ENCODE results near the gene GLTP.

The GLTP gene

DNA sequence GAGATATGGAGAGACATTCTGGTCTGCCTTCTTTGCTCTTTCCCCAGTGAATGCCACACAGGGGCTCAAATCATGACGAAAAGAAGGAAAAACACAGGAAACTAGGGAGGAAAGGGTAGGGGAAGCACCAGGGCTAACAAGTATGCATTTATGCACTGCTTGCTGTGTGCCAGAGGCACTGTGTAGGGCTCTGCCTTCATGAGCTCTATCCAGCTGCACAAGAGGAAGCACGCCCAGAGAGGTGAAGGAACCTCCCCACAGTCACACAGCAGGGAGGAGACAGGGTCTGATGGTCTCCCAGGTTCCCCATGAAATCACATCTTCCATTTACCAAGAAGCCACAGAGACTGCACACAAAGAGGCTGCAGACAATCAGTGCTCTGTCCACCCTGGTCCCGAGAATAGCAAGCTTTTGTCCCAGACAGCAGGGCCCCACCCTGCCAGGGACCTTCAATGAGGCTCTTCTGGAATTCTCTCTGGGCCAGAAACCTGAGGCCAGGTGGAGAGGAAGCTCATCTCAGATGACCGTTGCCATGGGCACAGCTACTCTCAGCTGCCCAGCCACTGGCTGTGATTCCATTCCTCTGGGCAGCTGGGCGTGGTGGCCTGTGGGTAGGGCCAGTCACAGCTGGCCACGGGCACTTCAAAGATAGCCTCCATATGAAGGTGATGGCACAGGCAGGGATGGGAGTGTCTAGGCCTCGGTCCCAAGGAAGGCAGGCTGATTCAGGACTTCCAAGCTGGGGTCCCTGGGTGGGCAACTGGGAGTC lies 39.9 kb downstream of the GLTP start:
- DNase-seq, result no peak

- DNase-seq, result no peak
Measured at GRCh38 chr12:109839444-109839843, 40.9 kb downstream of the GLTP start.

- DNase-seq, result no peak
Measured at GRCh38 chr12:109836916-109837315, 43.4 kb downstream of the GLTP start.

DNA sequence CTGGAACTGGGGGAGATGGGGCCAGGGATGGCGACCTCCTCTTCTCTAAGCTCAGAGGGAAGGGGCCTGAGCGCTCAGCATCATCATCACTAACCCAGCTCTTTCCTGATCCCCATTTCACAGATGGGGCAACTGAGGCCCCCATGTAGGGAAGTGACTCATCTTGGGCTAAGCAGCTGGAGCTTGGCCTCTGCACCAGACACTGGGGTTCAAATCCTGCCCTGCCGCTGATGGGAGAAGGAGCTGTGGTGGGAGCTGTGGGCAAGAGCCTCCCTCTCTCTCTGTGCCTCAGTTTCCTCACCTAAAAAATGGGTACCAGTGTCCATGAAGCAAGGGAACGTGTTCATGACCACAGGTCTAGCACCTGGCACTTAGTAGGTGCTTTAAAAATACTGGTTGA lies 44.5 kb downstream of the GLTP start:
- no peak for DNase-seq

GRCh38 chr12:109833307-109834189 lies 46.8 kb downstream of the GLTP start, which contains the start of gene TRPV4:
Gene TRPV4 (minus strand): TSS chr12:109833398. CDS start chr12:109814796, 18,602 bp downstream.
- no peak for DNase-seq

- DNase-seq, result no peak
Measured at GRCh38 chr12:109832541-109833306, 47.6 kb downstream of the GLTP start.

DNA sequence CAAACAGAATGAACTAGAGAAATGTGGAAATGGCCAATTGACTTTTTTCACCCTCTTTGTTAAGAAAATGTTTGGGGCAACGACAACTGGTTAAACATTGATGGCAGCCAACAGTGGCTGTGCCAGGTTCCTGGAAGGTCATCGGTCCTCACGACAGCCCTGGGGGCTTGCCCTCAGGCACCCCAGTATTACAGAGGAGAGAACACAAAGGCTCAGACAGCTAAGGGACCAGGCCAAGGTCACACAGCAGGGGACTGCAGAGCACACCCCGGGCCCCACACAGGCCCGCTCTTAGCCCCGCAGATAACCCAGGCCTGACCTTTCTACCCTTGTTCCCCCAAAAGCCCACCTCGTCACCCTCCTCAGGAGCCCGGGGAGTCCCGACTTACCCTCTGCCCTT lies 48.4 kb downstream of the GLTP start:
- no peak for DNase-seq

DNA sequence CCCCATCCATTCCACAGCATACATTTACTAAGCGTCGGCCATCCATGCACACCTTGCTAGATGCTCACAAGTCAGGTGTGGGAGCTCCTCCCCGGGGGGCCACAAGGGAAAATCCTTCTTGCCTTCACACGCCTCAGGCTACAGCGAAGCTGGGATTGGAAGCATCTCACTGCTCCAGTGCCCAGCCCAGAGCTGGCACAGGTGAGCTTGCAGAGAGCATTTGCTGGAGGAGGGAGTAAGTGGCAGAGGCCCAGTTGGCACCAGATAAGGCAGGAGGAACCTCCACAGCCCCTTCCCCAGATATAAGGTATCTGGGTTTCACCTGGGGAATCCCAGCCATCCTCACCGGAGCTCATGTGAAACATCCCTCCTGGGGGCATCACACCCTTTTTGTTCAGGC lies 49.0 kb downstream of the GLTP start:
- DNase-seq, result no peak

- no peak for DNase-seq
Measured at GRCh38 chr12:109830718-109831117, 49.6 kb downstream of the GLTP start.

DNA sequence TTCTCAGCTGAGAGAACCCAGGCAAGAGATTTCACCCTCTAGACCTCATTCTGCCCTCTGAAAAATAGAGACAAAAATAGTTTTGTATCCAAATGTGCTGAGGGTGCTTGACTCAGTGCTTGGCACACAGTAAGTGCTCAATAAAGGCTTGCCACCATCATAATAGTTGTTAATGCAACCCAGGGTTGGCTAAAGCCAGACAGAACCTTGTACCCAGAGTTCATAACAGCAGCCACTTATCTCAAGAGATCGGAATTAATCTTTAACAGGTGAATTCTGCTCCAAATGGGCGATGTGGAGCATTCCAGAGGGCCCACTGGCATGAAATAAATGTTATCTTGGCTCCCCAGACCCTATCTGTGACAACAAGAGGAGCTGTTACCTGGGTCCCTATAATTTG lies 50.1 kb downstream of the GLTP start:
- no peak for DNase-seq

DNA sequence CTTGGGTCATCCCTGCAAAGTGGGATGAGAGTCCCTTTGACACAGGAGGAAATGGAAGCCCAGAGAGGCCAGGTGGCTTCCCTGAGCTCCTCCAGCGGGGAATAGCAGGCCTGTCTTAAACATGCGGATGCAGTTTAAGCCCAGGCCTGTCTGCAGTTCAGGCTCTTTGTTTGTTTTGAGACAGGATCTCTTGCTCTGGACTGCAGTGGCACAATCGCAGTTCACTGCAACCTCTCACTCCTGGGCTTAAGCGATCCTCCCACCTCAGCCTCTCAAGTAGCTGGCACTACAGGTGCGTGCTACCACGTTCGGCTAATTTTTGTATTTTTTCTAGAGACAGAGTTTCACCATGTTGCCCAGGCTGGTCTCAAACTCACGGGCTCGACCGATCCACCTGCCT lies 50.7 kb downstream of the GLTP start:
- no peak for DNase-seq

DNA sequence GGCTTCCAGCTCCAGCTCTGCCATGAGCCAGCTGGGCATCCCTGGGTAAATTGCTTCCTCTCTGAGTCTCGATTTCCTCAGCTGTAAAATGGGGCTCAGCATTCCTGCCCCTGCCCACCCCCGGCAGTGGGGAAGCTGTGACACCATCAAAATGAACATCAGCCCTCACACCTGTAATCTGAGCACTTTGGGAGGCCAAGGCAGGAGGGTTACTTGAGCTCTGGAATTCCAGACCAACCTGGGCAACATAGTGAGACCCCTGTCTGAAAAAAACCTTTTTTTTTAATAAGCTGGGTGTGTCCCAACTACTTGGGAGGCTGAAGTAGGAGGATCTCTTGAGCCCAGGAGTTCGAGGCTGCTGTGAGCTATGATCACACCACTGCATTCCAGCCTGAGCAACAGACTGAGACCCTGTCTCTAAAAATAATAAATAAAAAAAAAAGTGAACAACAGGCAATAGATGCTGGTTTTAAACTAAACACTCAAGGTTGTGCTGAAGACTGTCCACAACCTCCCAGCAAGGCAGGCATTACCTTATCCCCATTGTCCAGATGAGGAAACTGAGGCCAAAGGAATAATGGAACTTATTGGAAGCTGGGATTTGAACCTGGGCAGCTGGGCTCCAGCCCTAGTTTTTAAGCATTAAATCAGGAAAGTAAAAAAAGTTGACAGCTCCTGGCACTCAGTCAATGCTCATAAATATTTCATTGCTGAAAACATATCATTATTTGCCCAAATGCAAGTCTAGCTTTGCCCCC lies 51.4 kb downstream of the GLTP start:
- DNase-seq, result no peak

DNA sequence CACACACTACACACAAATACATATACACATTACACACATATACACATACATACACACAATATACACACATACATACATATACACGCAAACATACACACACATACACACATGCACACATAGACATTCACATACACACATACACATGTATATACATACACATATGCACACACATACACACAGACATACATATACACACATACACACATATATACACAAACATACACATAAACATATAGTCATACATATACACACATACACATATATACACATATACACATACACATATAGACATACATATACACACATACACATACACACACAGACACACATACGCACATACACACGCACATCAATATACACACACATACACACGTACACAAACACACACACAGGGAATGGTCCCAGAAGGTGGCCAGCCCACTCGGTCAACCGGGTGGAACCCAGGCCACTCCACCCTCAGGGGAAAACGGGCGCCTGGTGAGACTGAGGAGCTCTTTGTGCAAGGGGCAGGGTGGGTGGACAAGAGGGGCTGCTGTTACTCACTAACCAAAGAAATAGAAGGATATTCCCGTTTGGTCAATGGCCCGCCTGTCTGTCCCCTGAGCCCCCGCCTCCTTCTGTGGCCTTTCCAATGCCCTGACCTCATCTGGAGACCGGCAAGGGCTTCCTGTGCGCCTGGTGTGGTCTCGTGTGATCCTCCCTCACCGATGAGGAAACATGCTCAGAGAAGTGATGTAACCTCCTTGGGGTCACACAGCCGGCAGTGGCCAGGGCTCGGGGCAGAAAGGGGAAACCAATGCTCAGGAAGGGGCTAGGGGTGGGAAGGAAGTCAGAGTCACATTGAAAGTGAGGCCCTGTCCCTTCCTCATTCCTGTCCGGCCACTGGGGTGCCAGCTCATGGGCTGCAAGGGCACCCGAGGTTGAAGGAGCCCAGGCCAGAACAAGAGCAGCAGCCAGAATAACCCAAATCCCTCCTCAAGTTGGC lies 52.5 kb downstream of the GLTP start:
- DNase-seq, result no peak

DNA sequence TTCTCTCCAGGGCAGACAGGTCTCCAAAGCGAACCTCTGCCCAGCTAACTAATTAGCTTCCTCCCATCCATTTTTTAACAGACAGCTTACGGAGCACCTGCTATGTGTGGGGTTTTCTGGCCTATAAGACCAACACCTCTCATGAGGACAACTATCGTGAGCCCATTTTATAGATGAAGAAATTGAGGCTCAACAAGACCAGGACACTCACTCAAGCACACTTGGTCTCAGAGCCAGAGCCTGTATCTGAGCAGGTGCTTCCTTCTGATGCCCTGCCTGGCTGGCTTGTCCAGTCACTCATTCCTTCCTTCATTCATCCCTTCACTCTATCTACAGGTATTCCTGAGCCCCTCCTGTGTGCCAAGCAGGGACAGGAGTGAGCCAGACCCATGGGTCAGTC lies 53.3 kb downstream of the GLTP start:
- DNase-seq, result no peak

DNA sequence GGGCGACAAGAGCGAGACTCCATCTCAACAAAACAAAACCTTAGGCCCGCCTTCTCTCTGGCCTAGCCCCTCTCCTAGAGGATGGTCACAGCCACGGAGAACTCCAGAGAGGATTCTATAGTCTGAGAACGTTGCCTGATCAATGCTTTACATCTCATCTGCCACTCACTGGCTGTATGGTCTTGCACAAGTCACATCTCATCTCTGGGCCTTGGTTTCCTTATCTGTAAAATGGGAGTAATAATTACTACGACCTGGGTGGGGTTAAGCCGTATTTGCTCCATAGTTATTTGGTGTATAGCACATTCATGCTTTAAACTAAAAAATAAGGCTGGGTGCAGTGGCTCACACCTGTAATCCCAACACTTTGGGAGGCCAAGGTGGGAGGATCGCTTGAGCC lies 55.6 kb downstream of the GLTP start:
- no peak for DNase-seq

GRCh38 chr12:109822951-109823411 lies 57.4 kb downstream of the GLTP start:
- no peak for DNase-seq

DNA sequence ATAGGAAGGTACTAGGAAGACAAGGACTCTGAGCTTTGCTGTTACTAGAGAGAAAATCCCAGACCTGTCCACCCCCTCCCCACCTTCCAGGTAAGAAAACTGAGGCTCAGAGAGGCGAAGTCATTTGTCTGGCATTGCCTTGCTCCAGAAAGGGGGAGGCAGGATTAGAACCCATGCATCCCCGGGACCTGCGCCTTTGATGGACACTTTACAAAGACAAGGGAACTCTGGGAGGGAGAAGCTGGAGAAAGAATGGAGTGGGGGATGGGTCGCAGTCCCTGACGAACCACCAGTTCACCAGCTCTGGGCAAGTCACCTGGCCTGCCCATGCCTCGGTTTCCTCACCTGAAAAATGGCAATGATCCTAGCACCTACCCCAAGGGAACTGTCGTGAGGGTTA lies 57.9 kb downstream of the GLTP start:
- DNase-seq, result no peak

DNA sequence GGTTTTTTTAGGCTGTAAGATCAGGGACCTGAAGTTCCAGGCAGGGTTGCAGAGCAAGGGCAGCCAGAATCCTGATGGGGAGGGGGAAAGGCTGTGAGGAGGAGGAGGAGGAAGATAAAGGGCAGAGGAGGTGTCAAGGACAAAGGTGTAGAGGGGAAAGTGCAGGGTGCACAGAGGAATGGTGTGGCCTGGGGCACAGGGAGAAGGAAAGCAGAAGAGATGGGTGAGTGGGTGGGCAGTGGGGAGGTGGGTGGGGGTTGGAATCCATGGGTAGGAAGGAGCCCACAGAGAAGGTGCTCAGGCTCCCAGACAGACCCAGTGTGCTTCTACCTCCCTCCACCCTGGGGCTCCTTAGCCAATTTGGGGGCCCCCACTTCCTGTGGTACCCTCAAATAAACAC lies 58.4 kb downstream of the GLTP start:
- no peak for DNase-seq

DNA sequence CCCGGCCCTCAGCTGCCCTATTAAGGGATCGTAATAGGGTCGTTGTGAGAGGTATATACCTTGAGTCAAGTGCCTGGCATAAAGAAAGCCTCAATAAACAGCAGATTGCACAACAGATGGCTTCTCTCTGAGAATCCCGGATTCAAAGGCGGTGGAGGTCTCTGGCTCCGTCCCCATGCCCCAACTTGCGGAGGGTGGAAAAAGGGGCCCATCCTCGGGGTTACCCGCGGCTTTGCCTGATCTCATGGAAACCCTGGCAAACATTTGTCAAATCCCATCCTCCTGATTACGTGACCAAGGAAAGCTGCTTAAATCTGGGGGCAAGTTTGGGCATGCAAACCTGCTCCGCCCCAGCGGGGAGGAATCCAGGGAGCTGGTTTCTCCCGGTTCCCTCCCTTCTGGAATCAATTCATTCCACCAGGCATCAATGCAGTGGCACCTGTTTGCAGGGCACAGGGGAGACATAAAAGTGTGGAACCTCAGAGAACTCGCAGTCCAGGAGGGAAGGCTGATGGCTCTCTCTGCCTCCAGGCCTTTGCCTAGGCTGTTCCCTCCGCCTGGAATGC lies 59.4 kb downstream of the GLTP start:
- no peak for DNase-seq

GRCh38 chr12:109818905-109819500 lies 61.3 kb downstream of the GLTP start:
- DNase-seq, result no peak

All from stimulated activated CD4-positive, alpha-beta T cell treated with anti-CD3 and anti-CD28 coated beads, Interleukin-4, amount 100 ng/mL, for 1 hour (primary cell).